Activated CD4-positive, alpha-beta T cell treated with anti-CD3 and anti-CD28 coated beads, Interleukin-2, amount 10 ng/mL, durations not matched to agents 24 days and 14 days (primary cell): Measurements from ENCODE around the gene GRID1. TPM values are rescaled to one million over a fixed set of nuclear protein-coding genes. Genes with fewer than 3 reads are reported as not detected.

ENCODE experiments used
- DNase-seq: peaks from one replicate; pipeline ENCODE4 v3.0.0; 2022
- H3K27ac Mint-ChIP-seq: one replicate; pipeline ENCODE4 v1.8.0; 2022; ENCODE audit warnings: mild to moderate bottlenecking, mixed read lengths
- H3K27me3 Mint-ChIP-seq: one replicate; pipeline ENCODE4 v1.8.0; 2022; ENCODE audit warnings: mixed read lengths
- H3K36me3 Mint-ChIP-seq: one replicate; pipeline ENCODE4 v1.8.0; 2022; ENCODE audit warnings: low read depth, mild to moderate bottlenecking, mixed read lengths
- H3K4me1 Mint-ChIP-seq: one replicate; pipeline ENCODE4 v1.8.0; 2021; ENCODE audit warnings: mixed read lengths
- H3K4me3 Mint-ChIP-seq: one replicate; pipeline ENCODE4 v1.8.0; 2022; ENCODE audit warnings: mild to moderate bottlenecking, moderate library complexity, mixed read lengths
- H3K9me3 Mint-ChIP-seq: one replicate; pipeline ENCODE4 v1.8.0; 2021; ENCODE audit warnings: mixed read lengths
- intact Hi-C: fragments of 100-400 bp; cut with micrococcal nuclease; formaldehyde crosslinking; loops from one replicate; pipeline ENCODE4 v1.15.1; 2023
- total RNA-seq: library from RNA; stranded (reverse); gene quantifications from 2 replicates; pipeline ENCODE4 v1.2.3, GENCODE V29; 2022

The GRID1 gene
- total RNA-seq, 1 donor from 2014 or later = not detected

DNA sequence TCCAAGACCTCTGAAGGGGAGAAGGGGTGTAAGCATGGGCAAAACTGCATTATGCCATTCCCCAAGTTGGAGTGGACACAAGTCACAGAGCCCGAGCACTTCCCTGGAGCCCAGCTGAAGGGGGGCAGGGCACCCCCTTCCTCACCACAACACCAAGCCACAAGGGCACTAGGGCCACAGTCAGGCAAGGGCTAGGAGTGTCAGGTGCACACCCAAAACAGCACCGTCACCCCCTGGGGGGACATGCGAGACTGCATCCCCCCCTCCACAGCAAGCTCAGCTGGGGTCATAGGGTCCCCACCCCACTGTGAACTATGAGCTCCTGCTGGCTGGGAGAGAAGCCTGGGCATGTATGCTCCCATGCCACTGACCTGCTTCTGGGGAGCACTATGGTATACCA, 143.9 kb downstream of the GRID1 start:
- intact Hi-C loops = no loop called here
- Mint-ChIP-seq H3K9me3 (no peaks in the 10 kb centered on the region), H3K27me3 (no peaks in the 10 kb centered on the region), H3K4me1 (peaks cover 5% of the 10 kb centered on the region), H3K4me3 (no peak overlapping the region), H3K27ac (no peak overlapping the region), H3K36me3 (no peaks in the 10 kb centered on the region)
- no peak for DNase-seq

DNA sequence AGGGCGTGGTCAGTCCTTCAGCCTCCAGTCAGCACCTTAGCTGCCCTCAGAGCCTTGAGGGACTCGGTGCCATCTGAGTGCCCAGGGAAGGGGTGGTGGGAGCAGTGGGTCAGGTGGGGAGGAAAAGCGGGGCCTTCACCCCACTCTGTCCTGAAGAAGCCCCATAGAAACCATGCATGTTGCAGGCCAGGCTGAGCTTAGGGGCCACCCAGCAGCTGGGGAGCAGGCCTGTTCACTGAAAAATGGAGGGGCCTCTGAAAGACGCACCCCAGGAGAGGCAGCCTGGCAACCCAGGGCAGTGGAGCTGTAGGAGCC, 144.3 kb downstream of the GRID1 start:
- DNase-seq = no peak
- intact Hi-C loops = no loop called here
- peaks cover 3% of the 10 kb centered on the region for H3K4me1 Mint-ChIP-seq
- no peaks in the 10 kb centered on the region for H3K9me3 Mint-ChIP-seq
- no peaks in the 10 kb centered on the region for H3K27me3 Mint-ChIP-seq
- H3K36me3 Mint-ChIP-seq = no peaks in the 10 kb centered on the region
- H3K4me3 Mint-ChIP-seq = no peak overlapping the region
- H3K27ac Mint-ChIP-seq = no peak overlapping the region

DNA sequence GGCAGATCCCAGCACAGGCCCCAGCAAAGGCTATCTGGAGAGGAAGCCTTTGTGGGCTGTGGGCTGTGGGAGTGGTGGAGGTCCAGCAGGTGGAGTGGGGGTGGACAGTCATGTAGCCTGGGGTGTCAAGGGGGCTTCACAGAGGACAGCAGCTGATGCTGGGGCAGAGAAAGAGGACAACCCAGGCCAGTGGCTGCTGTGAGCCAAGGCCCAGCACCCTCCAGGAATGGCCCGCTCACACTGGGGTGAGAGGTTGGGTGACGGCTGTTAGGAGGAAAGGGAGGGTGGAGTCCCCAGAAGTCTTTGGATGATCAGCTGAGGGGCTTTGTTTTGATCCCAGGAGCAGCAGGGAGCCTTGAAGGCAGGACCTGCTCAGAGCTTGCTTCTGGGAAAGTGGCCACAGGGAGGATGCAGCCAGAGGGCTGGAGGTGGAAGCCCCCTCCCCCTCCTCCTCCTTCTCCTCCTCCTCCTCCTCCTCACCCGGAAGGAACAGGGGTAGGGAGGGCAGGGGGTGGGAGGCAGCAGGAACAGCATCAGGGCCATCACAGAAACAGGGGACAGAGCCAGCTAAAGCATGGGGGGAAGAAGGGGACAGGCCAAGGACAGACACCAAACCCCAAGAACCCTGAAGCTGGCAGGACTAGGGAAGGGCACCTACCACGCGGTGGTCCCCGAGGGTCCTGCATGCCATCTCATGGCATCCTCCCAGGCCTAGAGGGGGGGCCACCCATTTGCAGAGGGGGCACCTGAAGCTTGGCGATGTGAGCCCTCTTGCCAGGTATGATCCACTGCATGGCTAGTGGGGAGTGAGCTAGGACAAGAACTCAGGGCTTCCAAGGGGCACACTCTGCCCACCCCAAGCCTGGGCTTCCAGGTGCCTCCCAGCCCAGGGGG, 144.9 kb downstream of the GRID1 start:
- no peaks in the 10 kb centered on the region for H3K9me3 Mint-ChIP-seq
- peaks cover 3% of the 10 kb centered on the region for H3K4me1 Mint-ChIP-seq
- intact Hi-C loops = no loop called here
- no peak overlapping the region for H3K27ac Mint-ChIP-seq
- no peak overlapping the region for H3K4me3 Mint-ChIP-seq
- no peak for DNase-seq
- no peaks in the 10 kb centered on the region for H3K27me3 Mint-ChIP-seq
- H3K36me3 Mint-ChIP-seq = no peaks in the 10 kb centered on the region

DNA sequence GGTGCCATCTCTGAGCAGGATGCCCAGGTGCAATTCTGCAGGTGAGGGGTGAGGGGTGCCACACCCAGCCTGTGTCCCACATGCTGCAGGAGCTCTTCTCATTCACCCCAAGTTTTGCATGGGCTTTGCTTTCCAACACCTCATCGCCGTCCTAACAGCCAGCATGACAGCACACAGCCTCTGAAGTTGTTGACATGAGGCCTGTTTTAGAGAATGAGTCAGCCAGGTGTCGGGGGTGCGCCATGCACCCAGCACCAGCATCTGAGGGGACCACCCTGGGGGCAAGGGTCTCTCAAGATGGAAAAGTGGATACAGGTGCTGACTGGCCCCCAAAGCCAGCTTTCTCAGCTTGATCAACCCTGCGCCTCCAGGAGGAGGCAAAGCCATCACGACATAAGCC, 146.0 kb downstream of the GRID1 start:
- H3K4me3 Mint-ChIP-seq = no peak overlapping the region
- H3K27me3 Mint-ChIP-seq = no peaks in the 10 kb centered on the region
- peaks cover 3% of the 10 kb centered on the region for H3K4me1 Mint-ChIP-seq
- no peaks in the 10 kb centered on the region for H3K36me3 Mint-ChIP-seq
- no peak overlapping the region for H3K27ac Mint-ChIP-seq
- intact Hi-C loops = no loop called here
- DNase-seq = no peak
- no peaks in the 10 kb centered on the region for H3K9me3 Mint-ChIP-seq

DNA sequence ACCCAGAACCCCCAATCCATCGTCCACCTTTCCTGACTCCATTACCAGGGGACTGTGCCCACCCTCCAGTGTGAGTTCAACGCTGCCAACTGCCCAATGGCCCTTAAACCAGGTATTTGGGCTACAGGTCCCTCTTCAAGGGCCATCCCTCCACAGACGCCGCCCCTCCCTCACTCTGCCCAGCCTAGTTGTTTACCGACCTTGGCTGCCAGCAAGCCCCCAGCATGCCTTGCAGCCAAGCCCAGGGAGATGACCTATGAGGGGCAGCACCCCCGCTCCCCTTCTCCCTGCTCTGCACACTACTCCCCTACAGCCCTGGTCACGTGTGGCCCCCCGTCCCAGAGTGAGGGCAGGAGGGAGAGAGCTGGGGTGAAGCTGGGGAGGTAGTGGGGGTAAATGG, 147.3 kb downstream of the GRID1 start:
- Mint-ChIP-seq H3K27ac (no peak overlapping the region), H3K4me3 (no peak overlapping the region), H3K4me1 (no peaks in the 10 kb centered on the region), H3K27me3 (no peaks in the 10 kb centered on the region), H3K9me3 (no peaks in the 10 kb centered on the region), H3K36me3 (no peaks in the 10 kb centered on the region)
- intact Hi-C loops = no loop called here
- DNase-seq = no peak

DNA sequence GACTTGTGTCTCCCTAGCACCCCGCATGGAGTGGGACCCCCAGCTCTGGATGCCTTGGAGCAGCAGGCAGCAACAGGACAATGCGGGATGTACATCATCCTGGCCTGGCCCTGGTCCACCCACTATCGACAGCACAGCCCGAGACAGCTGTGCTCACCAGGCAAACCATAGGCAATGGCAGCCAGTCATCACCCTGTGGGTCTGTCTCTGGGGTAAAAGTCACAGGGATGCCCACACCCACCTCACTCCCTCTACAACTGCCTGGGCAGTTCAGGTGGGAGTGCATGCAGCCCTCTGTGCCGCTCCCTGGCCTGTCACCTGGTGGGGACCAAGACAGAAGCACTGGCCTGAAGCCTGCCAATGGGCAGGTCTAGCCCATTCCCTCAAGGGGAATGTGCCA, 147.8 kb downstream of the GRID1 start:
- Mint-ChIP-seq H3K4me1 (no peaks in the 10 kb centered on the region), H3K27me3 (no peaks in the 10 kb centered on the region), H3K27ac (no peak overlapping the region), H3K9me3 (no peaks in the 10 kb centered on the region), H3K4me3 (no peak overlapping the region), H3K36me3 (no peaks in the 10 kb centered on the region)
- intact Hi-C loops = no loop called here
- no peak for DNase-seq

DNA sequence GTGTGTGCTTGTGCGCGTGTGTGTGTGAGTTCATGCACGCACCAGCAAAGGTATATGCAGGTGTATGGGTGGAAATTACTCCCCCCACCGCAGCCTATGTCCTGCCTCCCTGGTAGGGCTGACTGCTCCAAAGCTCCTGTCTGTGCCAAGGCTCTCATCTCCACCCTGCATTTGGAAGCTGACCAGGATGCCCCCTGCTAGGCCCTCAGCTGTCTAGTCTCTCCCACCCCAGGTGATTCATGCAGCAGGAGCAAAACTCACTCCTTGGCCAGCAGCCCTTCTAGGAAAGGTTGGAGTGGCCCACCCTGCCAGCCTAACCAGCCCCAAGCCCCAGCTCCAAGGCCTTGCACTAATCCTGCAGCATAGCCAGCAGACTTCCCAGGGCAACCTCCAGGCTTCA, 148.4 kb downstream of the GRID1 start:
- Mint-ChIP-seq H3K27me3 (no peaks in the 10 kb centered on the region), H3K4me1 (no peaks in the 10 kb centered on the region), H3K36me3 (no peaks in the 10 kb centered on the region), H3K4me3 (no peak overlapping the region), H3K9me3 (no peaks in the 10 kb centered on the region), H3K27ac (no peak overlapping the region)
- intact Hi-C loops = no loop called here
- DNase-seq = no peak

DNA sequence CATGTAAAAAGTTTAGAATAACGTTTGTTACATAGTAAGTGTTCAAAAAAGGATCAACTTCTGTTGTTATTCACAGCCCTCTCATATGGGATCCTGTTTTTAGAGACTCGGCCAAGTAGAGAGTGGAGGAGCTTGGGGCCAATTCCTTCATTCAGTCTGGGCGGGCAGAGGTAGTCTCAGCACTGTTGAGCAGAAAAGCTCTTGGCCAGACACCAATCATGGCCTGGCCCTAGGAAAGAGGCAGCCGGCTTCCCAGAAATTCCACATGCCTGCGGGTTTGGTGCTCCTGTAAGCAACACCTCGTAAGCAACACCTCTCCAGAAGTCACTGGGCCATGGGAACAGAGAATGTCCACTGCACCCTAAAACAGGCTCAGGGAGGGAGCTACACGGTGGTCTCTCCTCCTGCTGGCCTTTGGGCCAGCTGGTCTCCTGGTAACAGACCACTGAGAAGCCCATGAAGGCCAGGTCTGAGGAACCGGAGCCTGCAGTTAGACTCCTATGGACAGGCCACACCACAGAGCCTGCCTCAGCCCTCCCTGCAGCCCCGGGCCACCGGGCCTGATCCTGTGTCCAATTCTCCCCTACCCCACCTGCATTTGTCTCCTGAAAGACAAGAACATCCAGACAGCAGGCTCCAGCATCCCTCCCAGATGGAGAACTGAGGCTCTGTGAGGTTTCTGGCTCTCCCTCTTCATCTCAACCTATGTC, 149.1 kb downstream of the GRID1 start:
- intact Hi-C loops = no loop called here
- no peaks in the 10 kb centered on the region for H3K4me1 Mint-ChIP-seq
- no peaks in the 10 kb centered on the region for H3K36me3 Mint-ChIP-seq
- no peak for DNase-seq
- H3K27me3 Mint-ChIP-seq = no peaks in the 10 kb centered on the region
- no peak overlapping the region for H3K4me3 Mint-ChIP-seq
- no peaks in the 10 kb centered on the region for H3K9me3 Mint-ChIP-seq
- no peak overlapping the region for H3K27ac Mint-ChIP-seq

DNA sequence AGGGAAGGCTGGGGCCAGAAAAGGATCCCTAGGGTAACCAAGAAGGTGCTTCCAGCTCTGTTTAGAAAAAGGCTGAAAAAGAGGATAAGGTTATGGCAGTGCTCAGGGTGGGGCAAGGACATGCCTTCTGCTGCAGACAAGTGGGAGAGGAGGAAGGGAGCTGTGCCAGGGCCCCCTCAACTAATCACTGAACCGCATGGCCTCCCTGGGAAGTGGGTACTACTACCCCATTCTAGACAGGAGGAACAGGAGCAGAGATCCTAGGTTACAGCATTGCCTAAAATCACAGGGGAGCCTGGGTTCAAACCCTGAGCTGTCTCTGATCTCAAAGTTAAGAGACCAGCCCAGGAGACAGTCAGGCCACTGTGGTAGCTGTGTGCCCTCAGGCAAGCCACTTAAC, 149.7 kb downstream of the GRID1 start:
- DNase-seq = no peak
- H3K27me3 Mint-ChIP-seq = no peaks in the 10 kb centered on the region
- H3K4me3 Mint-ChIP-seq = no peak overlapping the region
- no peaks in the 10 kb centered on the region for H3K4me1 Mint-ChIP-seq
- intact Hi-C loops = no loop called here
- H3K9me3 Mint-ChIP-seq = no peaks in the 10 kb centered on the region
- no peak overlapping the region for H3K27ac Mint-ChIP-seq
- H3K36me3 Mint-ChIP-seq = no peaks in the 10 kb centered on the region

DNA sequence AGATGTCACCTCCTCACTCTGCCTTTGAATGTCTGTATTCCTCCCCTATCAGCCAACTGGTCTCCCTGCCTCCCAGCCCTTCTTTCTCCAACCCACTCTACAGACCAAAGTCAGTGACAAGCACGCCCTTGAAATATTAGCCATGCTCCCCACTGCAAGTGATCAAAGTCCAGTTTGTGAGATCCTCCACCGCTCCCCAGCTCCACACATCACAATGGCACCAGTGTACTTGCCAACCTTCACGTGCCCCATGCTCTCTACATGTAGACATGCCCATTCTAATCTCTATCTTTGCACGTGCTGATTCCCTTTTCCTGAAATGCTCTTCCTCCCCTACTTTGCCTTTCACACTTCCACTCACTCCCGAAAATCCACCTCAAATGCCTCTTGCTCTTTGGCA, 150.9 kb downstream of the GRID1 start:
- Mint-ChIP-seq H3K27me3 (no peaks in the 10 kb centered on the region), H3K9me3 (no peaks in the 10 kb centered on the region), H3K27ac (no peak overlapping the region), H3K4me3 (no peak overlapping the region), H3K36me3 (no peaks in the 10 kb centered on the region), H3K4me1 (no peaks in the 10 kb centered on the region)
- intact Hi-C loops = no loop called here
- DNase-seq = no peak

DNA sequence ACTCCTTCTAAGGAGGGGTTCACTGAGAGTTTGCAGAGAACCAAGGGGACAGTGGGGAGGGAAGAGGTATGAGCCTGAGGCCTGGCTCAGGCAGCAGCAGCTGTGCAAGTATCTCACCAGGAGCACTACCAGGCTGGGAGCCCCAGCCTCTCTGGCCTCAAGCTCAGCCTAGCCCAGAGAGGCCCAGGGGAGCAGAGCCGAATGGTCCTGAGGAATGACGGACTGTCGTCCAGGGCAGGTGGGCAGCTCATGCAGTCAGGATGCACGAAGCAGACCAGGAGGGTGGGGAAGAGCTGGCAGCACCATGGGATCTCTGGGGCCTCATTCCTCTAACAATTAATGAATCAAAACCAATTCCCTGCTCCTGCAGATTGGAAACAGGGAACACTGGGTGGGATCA, 151.5 kb downstream of the GRID1 start:
- Mint-ChIP-seq H3K36me3 (no peaks in the 10 kb centered on the region), H3K27me3 (no peaks in the 10 kb centered on the region), H3K4me3 (no peak overlapping the region), H3K27ac (no peak overlapping the region), H3K4me1 (no peaks in the 10 kb centered on the region), H3K9me3 (no peaks in the 10 kb centered on the region)
- DNase-seq = no peak
- intact Hi-C loops = no loop called here

DNA sequence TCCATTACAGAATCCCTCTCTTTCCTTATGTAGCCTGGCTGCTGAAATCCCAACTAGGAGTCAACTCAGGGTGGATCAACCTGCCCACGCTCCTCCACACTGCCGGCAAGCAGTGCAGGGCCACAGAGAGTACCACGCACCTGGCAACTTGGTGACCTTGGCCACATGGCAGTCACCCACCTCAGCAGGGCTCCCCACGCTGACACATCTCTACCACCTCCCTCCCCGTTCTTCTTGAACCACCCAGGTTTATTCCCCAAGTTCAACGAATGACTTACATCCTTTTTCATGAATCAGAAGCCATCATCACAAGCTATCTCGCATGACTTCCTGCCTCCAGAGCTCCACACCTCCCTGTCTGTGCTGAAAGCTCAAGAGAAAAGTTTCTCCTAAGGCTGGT, 153.4 kb downstream of the GRID1 start:
- intact Hi-C loops = no loop called here
- H3K36me3 Mint-ChIP-seq = no peaks in the 10 kb centered on the region

DNA sequence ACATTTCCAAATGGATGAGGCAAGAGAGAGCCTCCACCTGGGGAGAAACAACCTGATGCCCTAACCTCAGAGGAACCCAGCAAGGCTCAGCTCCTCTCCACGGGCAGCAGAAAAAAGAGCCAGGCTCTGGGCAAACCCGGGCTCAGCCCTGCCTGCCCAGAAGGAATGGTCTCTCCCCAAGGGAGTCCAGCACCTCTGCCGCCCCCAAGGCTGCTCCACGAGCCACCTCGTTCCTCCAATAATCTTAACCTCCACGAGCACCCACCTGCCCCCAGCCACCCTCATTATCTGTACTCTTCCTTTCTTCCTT, 154.2 kb downstream of the GRID1 start:
- no peak for DNase-seq
- H3K9me3 Mint-ChIP-seq = no peaks in the 10 kb centered on the region
- H3K4me1 Mint-ChIP-seq = no peaks in the 10 kb centered on the region
- no peak overlapping the region for H3K27ac Mint-ChIP-seq
- intact Hi-C loops = no loop called here
- H3K27me3 Mint-ChIP-seq = no peaks in the 10 kb centered on the region
- no peak overlapping the region for H3K4me3 Mint-ChIP-seq
- H3K36me3 Mint-ChIP-seq = no peaks in the 10 kb centered on the region

More for the DNA sequence above, 153.4 kb downstream of the GRID1 start:
- H3K4me1 Mint-ChIP-seq = no peaks in the 10 kb centered on the region
- no peak overlapping the region for H3K27ac Mint-ChIP-seq
- H3K9me3 Mint-ChIP-seq = no peaks in the 10 kb centered on the region
- DNase-seq = no peak
- no peak overlapping the region for H3K4me3 Mint-ChIP-seq
- H3K27me3 Mint-ChIP-seq = no peaks in the 10 kb centered on the region

DNA sequence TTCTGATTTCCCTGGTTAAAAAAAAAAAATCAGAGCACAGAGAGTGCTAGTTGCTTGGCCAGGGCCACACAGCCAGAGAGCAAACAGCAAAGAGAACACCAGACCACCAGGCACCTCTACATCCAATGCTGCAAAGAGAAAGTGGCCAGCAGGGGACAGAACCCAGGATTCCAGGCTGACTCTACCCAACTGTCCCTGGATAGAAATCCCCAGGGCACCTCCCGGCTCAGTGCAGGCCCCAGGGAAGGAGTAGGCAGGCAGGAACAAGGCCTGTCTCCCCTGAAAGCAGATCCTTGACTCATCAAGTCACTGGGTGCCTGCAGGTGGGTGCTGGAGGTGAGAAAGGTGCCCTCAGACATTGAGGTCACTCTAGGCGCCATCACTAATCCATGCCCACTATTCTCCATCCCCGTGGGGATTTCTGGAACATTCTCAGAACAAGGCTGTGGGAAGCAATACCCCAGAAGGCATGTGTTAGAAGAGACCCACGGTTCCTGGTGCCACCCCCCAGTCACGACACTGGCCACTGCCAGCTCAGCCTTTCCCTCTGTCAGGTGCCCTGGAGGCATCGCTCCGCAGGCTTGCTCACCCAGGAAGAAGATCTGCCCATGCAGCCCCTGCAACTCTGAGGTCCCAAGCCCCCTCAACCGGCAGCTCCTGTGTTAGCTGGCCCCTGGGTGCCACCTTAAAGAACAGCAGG, 154.8 kb downstream of the GRID1 start:
- no peak overlapping the region for H3K27ac Mint-ChIP-seq
- no peaks in the 10 kb centered on the region for H3K36me3 Mint-ChIP-seq
- H3K9me3 Mint-ChIP-seq = no peaks in the 10 kb centered on the region
- no peaks in the 10 kb centered on the region for H3K27me3 Mint-ChIP-seq
- H3K4me3 Mint-ChIP-seq = no peak overlapping the region
- no peaks in the 10 kb centered on the region for H3K4me1 Mint-ChIP-seq
- DNase-seq = no peak
- intact Hi-C loops = no loop called here
